A673 (cell line): ENCODE results near the gene ESPN.

Experiments
- EZH2 ChIP-seq: fragments of 200-600 bp; sonication (generic); IDR thresholded peaks from 2 replicates; pipeline ENCODE4 v1.6.1; 2017; ENCODE audit warnings: borderline replicate concordance, low read depth, mild to moderate bottlenecking, mixed read lengths, antibody characterized with exemption, low read length; ENCODE audit not compliant: poor library complexity, severe bottlenecking
- TF ChIP-seq, protein P1 (sequence below): fragments of 300-800, 200-600 bp; sonication (generic); conservative IDR thresholded peaks from 2 replicates; pipeline ENCODE4 v1.5.1; 2017; ENCODE audit warnings: low read depth, mild to moderate bottlenecking, antibody characterized with exemption, low read length, moderate library complexity, mixed read lengths

DNA sequence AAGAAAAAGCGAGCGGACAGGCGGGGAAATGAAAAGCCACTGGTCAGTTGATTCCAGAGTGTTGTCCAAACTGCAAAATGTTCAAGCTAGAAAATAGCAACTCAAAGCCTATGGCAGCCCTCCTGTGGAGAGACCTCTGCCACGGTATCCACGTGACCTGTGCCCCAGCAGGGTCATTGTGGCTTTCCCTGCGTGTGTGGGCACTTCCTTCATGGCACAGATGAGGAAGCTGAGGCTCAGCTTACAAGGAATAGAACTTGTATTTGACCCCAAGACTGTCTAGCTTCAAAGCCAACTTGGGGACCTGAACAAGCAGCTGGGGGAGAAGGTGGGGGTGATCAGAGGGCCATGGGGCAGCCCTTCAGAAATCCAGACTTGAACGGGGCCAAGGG is 82.5 kb downstream of the ESPN start:
- TF ChIP-seq, protein P1, sequence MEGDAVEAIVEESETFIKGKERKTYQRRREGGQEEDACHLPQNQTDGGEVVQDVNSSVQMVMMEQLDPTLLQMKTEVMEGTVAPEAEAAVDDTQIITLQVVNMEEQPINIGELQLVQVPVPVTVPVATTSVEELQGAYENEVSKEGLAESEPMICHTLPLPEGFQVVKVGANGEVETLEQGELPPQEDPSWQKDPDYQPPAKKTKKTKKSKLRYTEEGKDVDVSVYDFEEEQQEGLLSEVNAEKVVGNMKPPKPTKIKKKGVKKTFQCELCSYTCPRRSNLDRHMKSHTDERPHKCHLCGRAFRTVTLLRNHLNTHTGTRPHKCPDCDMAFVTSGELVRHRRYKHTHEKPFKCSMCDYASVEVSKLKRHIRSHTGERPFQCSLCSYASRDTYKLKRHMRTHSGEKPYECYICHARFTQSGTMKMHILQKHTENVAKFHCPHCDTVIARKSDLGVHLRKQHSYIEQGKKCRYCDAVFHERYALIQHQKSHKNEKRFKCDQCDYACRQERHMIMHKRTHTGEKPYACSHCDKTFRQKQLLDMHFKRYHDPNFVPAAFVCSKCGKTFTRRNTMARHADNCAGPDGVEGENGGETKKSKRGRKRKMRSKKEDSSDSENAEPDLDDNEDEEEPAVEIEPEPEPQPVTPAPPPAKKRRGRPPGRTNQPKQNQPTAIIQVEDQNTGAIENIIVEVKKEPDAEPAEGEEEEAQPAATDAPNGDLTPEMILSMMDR = no peak
- TF ChIP-seq EZH2 = no peak
